ENCODE results near the gene ERICH6.

Gene ERICH6

DNA sequence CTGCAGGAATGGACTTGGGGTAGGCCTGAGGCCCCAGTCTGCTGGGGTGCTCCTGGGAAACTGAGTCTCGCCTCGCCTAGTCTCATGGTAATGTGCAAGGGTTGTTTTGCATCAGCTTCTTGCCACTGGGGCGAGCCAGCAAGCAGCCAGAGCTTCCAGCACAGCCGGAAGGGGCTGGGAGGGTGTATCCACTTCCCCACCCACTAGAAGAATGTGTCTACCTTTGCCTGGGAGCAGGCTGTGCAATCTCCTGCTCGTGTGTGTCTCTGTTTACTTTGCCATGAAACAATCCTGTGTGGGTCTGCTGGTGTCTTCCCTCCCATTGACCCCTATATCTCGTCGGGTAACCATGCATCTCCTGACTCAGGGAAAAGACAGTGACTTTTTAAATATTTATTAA is 21.8 kb upstream of the ERICH6 start:
- TF ChIP-seq, protein P1, sequence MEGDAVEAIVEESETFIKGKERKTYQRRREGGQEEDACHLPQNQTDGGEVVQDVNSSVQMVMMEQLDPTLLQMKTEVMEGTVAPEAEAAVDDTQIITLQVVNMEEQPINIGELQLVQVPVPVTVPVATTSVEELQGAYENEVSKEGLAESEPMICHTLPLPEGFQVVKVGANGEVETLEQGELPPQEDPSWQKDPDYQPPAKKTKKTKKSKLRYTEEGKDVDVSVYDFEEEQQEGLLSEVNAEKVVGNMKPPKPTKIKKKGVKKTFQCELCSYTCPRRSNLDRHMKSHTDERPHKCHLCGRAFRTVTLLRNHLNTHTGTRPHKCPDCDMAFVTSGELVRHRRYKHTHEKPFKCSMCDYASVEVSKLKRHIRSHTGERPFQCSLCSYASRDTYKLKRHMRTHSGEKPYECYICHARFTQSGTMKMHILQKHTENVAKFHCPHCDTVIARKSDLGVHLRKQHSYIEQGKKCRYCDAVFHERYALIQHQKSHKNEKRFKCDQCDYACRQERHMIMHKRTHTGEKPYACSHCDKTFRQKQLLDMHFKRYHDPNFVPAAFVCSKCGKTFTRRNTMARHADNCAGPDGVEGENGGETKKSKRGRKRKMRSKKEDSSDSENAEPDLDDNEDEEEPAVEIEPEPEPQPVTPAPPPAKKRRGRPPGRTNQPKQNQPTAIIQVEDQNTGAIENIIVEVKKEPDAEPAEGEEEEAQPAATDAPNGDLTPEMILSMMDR (IDR thresholded peaks at IDR 0.05; ENCODE audit: borderline replicate concordance, insufficient read depth, low read depth, low read length), result no peak
- H3K4me3 ChIP-seq (ENCODE audit: low read depth, low read length), result no peak overlapping the region

DNA sequence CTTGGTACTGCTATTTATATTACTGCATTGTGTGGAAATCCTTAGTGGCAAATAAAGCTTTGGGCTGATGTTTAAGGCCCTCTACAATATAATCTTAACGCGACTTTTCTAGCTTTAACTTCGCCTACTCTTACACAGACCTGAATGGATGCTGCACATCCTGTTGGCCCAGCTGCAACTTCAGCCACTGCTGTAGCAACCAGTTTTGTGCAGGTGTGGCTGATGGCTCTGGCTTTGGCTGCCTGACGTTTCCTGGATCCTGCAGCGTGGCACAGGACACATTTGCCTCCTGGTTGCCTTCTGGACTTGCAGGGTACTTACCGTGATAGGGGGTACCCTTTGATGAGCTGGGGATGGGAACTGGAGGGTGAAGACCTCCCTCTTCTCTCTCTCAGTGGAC is 20.2 kb upstream of the ERICH6 start:
- no peak overlapping the region for H3K4me3 ChIP-seq (ENCODE audit: low read depth, low read length)
- TF ChIP-seq, protein P1 (IDR thresholded peaks at IDR 0.05; ENCODE audit: borderline replicate concordance, insufficient read depth, low read depth, low read length), result no peak

DNA sequence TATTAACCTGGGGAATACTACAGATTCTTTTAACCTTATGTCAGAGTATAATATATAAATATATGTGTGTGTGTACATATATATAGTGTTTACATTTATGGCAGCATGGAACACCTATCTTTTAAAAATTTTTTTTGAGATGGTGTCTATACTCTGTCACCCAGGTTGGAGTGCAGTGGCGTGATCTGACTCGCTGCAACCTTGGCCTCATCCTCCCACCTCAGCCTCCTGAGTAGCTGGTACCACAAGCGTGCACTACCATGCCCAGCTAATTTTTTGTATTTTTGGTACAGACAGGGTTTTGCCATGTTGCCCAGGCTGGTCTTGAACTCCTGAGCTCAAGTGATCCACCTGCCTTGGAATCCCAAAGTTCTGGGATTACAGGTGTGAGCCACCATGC is 18.5 kb upstream of the ERICH6 start:
- TF ChIP-seq, protein P1 (IDR thresholded peaks at IDR 0.05; ENCODE audit: borderline replicate concordance, insufficient read depth, low read depth, low read length), result no peak
- H3K4me3 ChIP-seq (ENCODE audit: low read depth, low read length), result no peak overlapping the region

DNA sequence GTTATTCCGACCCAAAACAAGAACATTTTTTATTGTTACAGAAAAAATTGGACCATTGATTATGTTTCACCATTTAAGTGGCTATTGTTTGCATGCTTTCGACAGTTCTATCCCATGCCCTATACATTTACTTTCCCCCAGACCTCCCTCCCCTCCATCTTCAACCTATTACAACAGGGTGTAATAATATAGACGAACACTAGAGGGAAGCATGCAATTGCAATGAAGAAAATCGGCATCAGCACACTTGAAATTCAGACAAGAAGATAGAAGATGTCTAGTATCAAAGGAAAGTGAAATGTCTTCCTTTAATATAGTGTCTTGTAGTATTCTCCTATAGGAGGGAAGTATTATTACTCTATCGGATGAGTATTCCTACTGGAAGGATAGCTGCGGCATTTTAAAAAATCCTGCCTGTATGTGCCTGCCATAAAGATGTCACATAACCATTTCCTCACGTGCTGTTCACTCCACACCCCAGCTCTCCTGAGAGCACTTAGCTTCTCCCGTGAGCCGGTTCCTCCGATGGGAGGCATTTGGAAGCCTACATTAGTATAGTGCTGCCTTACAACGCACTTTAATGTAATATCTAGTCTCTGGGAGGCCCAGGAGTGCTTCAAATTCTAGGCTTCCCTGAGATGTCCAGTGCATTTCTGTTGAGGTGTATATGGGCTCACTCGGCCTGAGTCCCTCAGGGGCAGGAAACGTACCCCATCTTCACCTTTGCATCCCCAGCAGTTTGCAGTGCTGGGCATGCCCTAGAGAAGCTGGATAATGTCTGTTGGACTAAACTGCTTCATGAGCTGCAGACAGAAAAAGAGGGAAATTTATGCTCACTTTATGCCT is 17.8 kb upstream of the ERICH6 start:
- no peak overlapping the region for H3K4me3 ChIP-seq (ENCODE audit: low read depth, low read length)
- TF ChIP-seq, protein P1 (IDR thresholded peaks at IDR 0.05; ENCODE audit: borderline replicate concordance, insufficient read depth, low read depth, low read length), result peak; percentile 34; the same call in 1 of the 2 replicates

DNA sequence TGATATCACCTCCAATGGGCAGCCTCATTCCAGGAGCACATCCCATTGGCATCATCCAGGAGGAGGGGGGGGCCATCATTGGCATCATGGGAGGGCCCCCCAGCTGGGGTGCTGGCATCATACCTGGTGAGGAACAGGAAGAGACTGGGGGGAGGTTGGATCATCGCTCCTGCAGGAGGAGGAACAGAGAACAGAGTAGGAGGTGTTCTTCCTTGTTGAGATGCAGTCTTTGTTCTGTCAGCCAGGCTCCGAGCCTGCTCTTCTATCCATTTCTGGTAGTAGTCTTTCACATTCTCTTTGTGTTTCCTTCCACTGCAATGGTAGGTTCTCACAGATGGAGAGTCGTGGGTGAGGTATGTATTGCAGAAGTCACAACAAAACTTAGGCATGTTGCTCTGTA is 16.7 kb upstream of the ERICH6 start:
- no peak overlapping the region for H3K4me3 ChIP-seq (ENCODE audit: low read depth, low read length)
- TF ChIP-seq, protein P1 (IDR thresholded peaks at IDR 0.05; ENCODE audit: borderline replicate concordance, insufficient read depth, low read depth, low read length), result no peak

DNA sequence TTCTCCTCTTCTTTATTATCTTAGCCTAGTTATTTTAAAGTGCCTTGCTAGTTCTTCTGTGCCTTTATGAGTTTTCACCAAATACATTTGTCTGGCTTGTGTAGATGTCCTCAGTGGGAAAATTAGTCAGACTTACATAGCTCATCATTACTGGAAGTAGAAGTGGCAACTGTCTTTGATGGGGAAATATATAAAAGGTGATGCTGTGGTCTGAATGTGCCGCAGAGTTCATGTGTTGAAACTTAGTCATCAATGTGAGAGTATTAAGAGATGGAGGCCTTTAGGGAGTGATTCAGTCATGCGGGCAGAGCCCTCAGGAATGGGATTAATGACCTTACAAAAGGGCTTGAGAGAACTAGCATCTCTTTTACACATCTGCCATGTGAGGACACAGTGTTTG is 6.4 kb upstream of the ERICH6 start:
- TF ChIP-seq, protein P1 (IDR thresholded peaks at IDR 0.05; ENCODE audit: borderline replicate concordance, insufficient read depth, low read depth, low read length), result no peak
- no peak overlapping the region for H3K4me3 ChIP-seq (ENCODE audit: low read depth, low read length)

DNA sequence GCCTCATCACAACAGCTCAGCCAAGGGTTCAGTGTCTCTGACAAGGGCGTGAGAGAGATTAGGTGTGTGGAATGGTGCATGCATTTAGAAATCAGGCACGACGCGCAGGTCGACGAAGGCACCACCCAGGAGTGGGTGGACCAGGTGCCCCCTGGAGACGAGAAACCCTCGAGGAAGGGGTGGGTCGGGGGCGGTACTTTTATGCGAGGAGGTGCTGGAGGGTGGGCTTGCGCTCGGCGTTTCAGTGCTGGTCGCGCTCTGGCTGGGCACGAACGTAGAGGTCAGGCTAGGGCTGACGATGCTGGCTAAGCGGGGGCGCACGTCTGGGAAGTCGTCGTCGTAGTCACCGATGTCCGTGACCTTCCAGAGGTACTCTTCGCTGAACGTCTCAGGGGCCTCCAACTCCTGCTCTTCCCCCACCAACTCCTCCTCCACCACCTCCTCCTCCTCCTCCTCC is 393 bp downstream of the ERICH6 start:
- H3K4me3 ChIP-seq (ENCODE audit: low read depth, low read length), result peak overlapping the region; percentile 61
- TF ChIP-seq, protein P1 (IDR thresholded peaks at IDR 0.05; ENCODE audit: borderline replicate concordance, insufficient read depth, low read depth, low read length), result no peak

Measured in GM12875 (cell line).